CD14-positive monocyte (primary cell): ENCODE results near the gene MKKS. TPM values are rescaled to one million over a fixed set of nuclear protein-coding genes. Genes with fewer than 3 reads are reported as not detected.

Experiments used
- DNase-seq, 3 donors: peaks; one replicate each; pipeline ENCODE4 v3.0.0-alpha.2; 2011 to 2022
- H2AFZ ChIP-seq: 2 replicates; pipeline ENCODE4 v1.6.0; 2012; ENCODE audit warnings: mild to moderate bottlenecking, low read depth, low read length, inconsistent platforms; ENCODE audit not compliant: insufficient read depth, poor library complexity, severe bottlenecking
- H3K27ac ChIP-seq, 2 donors: 1 replicate in 1 of 2; 2 replicates in 1 of 2; pipeline ENCODE4 v1.5.1; 2012 to 2013; ENCODE audit warnings: low read length in 2 of 2, control low read depth in 1 of 2, inconsistent platforms in 1 of 2, low read depth in 1 of 2, mild to moderate bottlenecking in 1 of 2
- H3K27me3 ChIP-seq, 2 donors: one replicate each; pipeline versions ENCODE4 v1.6.0 to v1.6.1; 2011 to 2013; ENCODE audit warnings: low read length in 2 of 2; ENCODE audit not compliant: control insufficient read depth in 2 of 2, insufficient read depth in 2 of 2
- H3K36me3 ChIP-seq, 2 donors: replicated peaks in 1 of 2; 1 replicate in 1 of 2; 2 replicates in 1 of 2; pipeline versions ENCODE4 v1.5.1 to v1.6.1; 2012 to 2013; ENCODE audit warnings: low read length in 2 of 2, control low read depth in 1 of 2, inconsistent platforms in 1 of 2, mild to moderate bottlenecking in 1 of 2; ENCODE audit not compliant: insufficient read depth in 2 of 2, control insufficient read depth in 1 of 2
- H3K4me1 ChIP-seq, 2 donors: 1 replicate in 1 of 2; 2 replicates in 1 of 2; pipeline versions ENCODE4 v1.5.1 to v1.6.1; 2012 to 2013; ENCODE audit warnings: low read length in 2 of 2, control low read depth in 1 of 2, inconsistent platforms in 1 of 2, mild to moderate bottlenecking in 1 of 2, moderate library complexity in 1 of 2; ENCODE audit not compliant: insufficient read depth in 2 of 2, control insufficient read depth in 1 of 2
- H3K4me2 ChIP-seq: replicated peaks from 2 replicates; pipeline ENCODE3; 2012; ENCODE audit warnings: low read length, moderate library complexity, mild to moderate bottlenecking; ENCODE audit not compliant: poor library complexity, severe bottlenecking; ENCODE audit errors: extremely low read depth
- H3K4me3 ChIP-seq, 3 experiments: fragments of 200-600 bp in 1 of 3; sonication (generic) in 1 of 3; replicated peaks in 1 of 3; 1 replicate in 2 of 3; 2 replicates in 1 of 3; pipeline ENCODE4 v1.5.1; 2011 to 2013; ENCODE audit warnings: low read length in 3 of 3, mild to moderate bottlenecking in 3 of 3, control low read depth in 2 of 3, low read depth in 2 of 3, inconsistent platforms in 1 of 3, moderate library complexity in 1 of 3
- H3K79me2 ChIP-seq: 2 replicates; pipeline ENCODE4 v1.6.0; 2012; ENCODE audit warnings: mild to moderate bottlenecking, control low read depth, inconsistent platforms, low read length, moderate library complexity; ENCODE audit not compliant: insufficient read depth
- H3K9ac ChIP-seq: 2 replicates; pipeline ENCODE4 v1.6.0; 2017; ENCODE audit warnings: low read length, mild to moderate bottlenecking; ENCODE audit not compliant: insufficient read depth, poor library complexity, severe bottlenecking
- H3K9me3 ChIP-seq, 2 donors: replicated peaks in 1 of 2; 1 replicate in 1 of 2; 2 replicates in 1 of 2; pipeline versions ENCODE4 v1.5.1 to v1.6.1; 2012 to 2013; ENCODE audit warnings: low read length in 2 of 2, control low read depth in 1 of 2; ENCODE audit not compliant: control insufficient read depth in 1 of 2, insufficient read depth in 1 of 2
- H4K20me1 ChIP-seq: 2 replicates; pipeline ENCODE4 v1.6.0; 2012; ENCODE audit warnings: mild to moderate bottlenecking, low read length, control low read depth, moderate library complexity; ENCODE audit not compliant: insufficient read depth
- H3K27ac Mint-ChIP-seq, 7 donors: one replicate each; pipeline ENCODE4 v1.8.0; 2020; ENCODE audit warnings: mild to moderate bottlenecking in 7 of 7, mixed read lengths in 7 of 7, moderate library complexity in 6 of 7, inconsistent platforms in 2 of 7
- H3K27me3 Mint-ChIP-seq, 3 donors: one replicate each; pipeline ENCODE4 v1.8.0; 2021 to 2022; ENCODE audit warnings: low read depth in 3 of 3, mild to moderate bottlenecking in 3 of 3, mixed read lengths in 3 of 3, moderate library complexity in 3 of 3, inconsistent platforms in 1 of 3
- H3K36me3 Mint-ChIP-seq, 2 donors: one replicate each; pipeline ENCODE4 v1.8.0; 2020; ENCODE audit warnings: mixed read lengths in 2 of 2, inconsistent platforms in 1 of 2, mild to moderate bottlenecking in 1 of 2
- H3K4me1 Mint-ChIP-seq: one replicate; pipeline ENCODE4 v1.8.0; 2020; ENCODE audit warnings: mild to moderate bottlenecking, mixed read lengths
- H3K4me3 Mint-ChIP-seq, 2 donors: one replicate each; pipeline ENCODE4 v1.8.0; 2020; ENCODE audit warnings: mild to moderate bottlenecking in 2 of 2, mixed read lengths in 2 of 2, moderate library complexity in 1 of 2
- H3K9me3 Mint-ChIP-seq, 7 donors: one replicate each; pipeline ENCODE4 v1.8.0; 2020 to 2022; ENCODE audit warnings: mixed read lengths in 7 of 7, mild to moderate bottlenecking in 6 of 7, moderate library complexity in 6 of 7, inconsistent platforms in 2 of 7
- WGBS: methylation state at CpG from one replicate; pipeline ENCODE4 v1.1.5; 2013; ENCODE audit warnings: missing lambda C conversion rate; ENCODE audit not compliant: insufficient coverage; 5-methylcytosine and 5-hydroxymethylcytosine counted together
- intact Hi-C, 2 donors: fragments of 100-400 bp; cut with micrococcal nuclease; formaldehyde crosslinking; loops; one replicate each; pipeline versions ENCODE4 v1.15.0 to v1.15.1; 2023
- polyA plus RNA-seq, 3 donors: library from polyadenylated mRNA; depleted of rRNA in 1 of 3; unstranded in 2 of 3; stranded (reverse) in 1 of 3; fragments of 300-500 nt in 2 of 3; fragments of >200 nt in 1 of 3; fragmentation: Illumina TruSeq in 2 of 3; gene quantifications; 1 replicate in 2 of 3; 2 replicates in 1 of 3; pipeline ENCODE4 v1.2.3, GENCODE V29; 2012 to 2021
- TF ChIP-seq, protein P1 (sequence below): fragments of 200-600 bp; IDR thresholded peaks from one replicate; pipeline ENCODE4 v1.8.0; 2022; ENCODE audit warnings: antibody characterized with exemption, mild to moderate bottlenecking

The MKKS gene
- polyA plus RNA-seq, 3 donors, result 4.8 to 34.6 (median 31.8) TPM

DNA sequence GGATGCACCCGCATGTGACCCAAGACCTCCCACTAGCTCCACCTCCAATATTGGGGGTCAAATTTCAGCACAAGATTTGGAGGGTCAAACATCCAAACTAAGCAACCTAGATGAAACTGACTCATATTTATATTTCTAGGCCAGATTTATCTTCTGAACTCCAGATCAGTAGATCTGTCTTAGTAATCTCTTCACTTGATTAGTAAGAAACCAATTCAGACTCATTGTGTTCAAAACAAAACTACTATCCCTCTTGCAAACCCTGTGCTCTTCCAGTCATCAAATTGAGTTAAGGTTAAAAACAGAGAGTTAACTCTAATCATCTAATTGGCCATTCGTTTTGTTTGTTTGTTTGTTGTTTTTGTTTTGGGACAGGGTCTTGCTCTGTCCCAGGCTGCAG, 43.3 kb downstream of the MKKS start:
- TF ChIP-seq, protein P1, sequence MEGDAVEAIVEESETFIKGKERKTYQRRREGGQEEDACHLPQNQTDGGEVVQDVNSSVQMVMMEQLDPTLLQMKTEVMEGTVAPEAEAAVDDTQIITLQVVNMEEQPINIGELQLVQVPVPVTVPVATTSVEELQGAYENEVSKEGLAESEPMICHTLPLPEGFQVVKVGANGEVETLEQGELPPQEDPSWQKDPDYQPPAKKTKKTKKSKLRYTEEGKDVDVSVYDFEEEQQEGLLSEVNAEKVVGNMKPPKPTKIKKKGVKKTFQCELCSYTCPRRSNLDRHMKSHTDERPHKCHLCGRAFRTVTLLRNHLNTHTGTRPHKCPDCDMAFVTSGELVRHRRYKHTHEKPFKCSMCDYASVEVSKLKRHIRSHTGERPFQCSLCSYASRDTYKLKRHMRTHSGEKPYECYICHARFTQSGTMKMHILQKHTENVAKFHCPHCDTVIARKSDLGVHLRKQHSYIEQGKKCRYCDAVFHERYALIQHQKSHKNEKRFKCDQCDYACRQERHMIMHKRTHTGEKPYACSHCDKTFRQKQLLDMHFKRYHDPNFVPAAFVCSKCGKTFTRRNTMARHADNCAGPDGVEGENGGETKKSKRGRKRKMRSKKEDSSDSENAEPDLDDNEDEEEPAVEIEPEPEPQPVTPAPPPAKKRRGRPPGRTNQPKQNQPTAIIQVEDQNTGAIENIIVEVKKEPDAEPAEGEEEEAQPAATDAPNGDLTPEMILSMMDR, result no peak
- H3K9ac ChIP-seq, result no peak overlapping the region
- H2AFZ ChIP-seq, result no peak overlapping the region
- no peaks in the 10 kb centered on the region for H3K79me2 ChIP-seq
- no peaks in the 10 kb centered on the region for H4K20me1 ChIP-seq
- no peak overlapping the region for H3K4me2 ChIP-seq
- DNase-seq, result no peak
- no peaks in the 10 kb centered on the region for H3K9me3 ChIP-seq
- H3K27ac ChIP-seq, result no peak overlapping the region
- intact Hi-C loops, result no loop called here
- Mint-ChIP-seq H3K4me1 (no peaks in the 10 kb centered on the region), H3K36me3 (no peaks in the 10 kb centered on the region), H3K4me3 (no peak overlapping the region), H3K27ac (no peak overlapping the region), H3K9me3 (peaks cover 1 to 17% (median 5%) of the 10 kb centered on the region in 7 donors), H3K27me3 (peaks cover 2 to 4% (median 3%) of the 10 kb centered on the region in 3 donors)
- H3K4me1 ChIP-seq, result no peaks in the 10 kb centered on the region
- H3K27me3 ChIP-seq, result no peaks in the 10 kb centered on the region
- 100% methylated on average over 1 of the region's 2 CpGs for WGBS
- no peak overlapping the region for H3K4me3 ChIP-seq
- no peaks in the 10 kb centered on the region for H3K36me3 ChIP-seq

DNA sequence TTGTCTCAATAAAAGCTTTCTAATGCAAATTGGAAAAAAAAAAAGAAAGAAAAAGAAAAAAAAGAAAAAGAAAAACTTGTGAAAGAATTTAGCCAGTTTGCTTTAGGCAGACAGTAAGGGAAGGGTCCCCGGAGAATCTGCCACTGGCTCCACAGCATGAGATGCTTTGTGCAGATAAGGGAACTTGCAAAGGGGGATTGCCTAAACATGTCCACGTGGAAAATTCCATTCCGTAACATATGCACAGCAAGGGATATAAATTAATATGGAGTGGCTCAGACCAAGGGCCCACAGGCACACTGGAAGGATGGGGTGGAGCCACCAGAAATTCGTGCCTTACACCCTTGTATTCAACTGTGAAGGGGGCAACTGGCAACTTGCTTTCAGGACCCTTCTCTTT, 45.4 kb downstream of the MKKS start:
- Histone ChIP-seq H3K4me2 (no peak overlapping the region), H3K9ac (no peak overlapping the region), H3K4me3 (no peak overlapping the region), H3K9me3 (no peaks in the 10 kb centered on the region), H4K20me1 (no peaks in the 10 kb centered on the region), H3K36me3 (no peaks in the 10 kb centered on the region), H2AFZ (no peak overlapping the region), H3K4me1 (no peaks in the 10 kb centered on the region), H3K27me3 (no peaks in the 10 kb centered on the region), H3K79me2 (no peaks in the 10 kb centered on the region), H3K27ac (no peak overlapping the region)
- no peaks in the 10 kb centered on the region for H3K4me1 Mint-ChIP-seq
- peaks cover 2 to 4% (median 3%) of the 10 kb centered on the region in 3 donors for H3K27me3 Mint-ChIP-seq
- no peak overlapping the region for H3K27ac Mint-ChIP-seq
- intact Hi-C loops, result no loop called here
- TF ChIP-seq, protein P1, result no peak
- H3K36me3 Mint-ChIP-seq, result no peaks in the 10 kb centered on the region
- WGBS, result 100% methylated on average over 1 of the region's 4 CpGs
- DNase-seq, result no peak
- H3K9me3 Mint-ChIP-seq, result peaks cover 0 to 12% (median 1%) of the 10 kb centered on the region in 7 donors
- no peak overlapping the region for H3K4me3 Mint-ChIP-seq
